Adrenal gland (tissue), 5 donors: ENCODE results near the gene RPL13.

Experiments
- POLR2A ChIP-seq, 2 donors: fragments of 450-650 bp; IDR thresholded peaks; one replicate each; pipeline ENCODE4 v1.6.1; 2017; ENCODE audit warnings: antibody characterized with exemption in 2 of 2, mild to moderate bottlenecking in 2 of 2, moderate library complexity in 1 of 2
- TF ChIP-seq, protein P1 (sequence below), 6 experiments: fragments of 450-650 bp in 4 of 6; fragments of 200-600 bp in 2 of 6; sonication (generic) in 1 of 6; IDR thresholded peaks; 1 replicate in 5 of 6; 2 replicates in 1 of 6; pipeline versions ENCODE4 v1.5.1 to v1.8.0; 2016 to 2021; ENCODE audit warnings: antibody characterized with exemption in 6 of 6, mild to moderate bottlenecking in 2 of 6, moderate library complexity in 1 of 6
- donor health status: DM: no; HTN: no; CAD: no.

DNA sequence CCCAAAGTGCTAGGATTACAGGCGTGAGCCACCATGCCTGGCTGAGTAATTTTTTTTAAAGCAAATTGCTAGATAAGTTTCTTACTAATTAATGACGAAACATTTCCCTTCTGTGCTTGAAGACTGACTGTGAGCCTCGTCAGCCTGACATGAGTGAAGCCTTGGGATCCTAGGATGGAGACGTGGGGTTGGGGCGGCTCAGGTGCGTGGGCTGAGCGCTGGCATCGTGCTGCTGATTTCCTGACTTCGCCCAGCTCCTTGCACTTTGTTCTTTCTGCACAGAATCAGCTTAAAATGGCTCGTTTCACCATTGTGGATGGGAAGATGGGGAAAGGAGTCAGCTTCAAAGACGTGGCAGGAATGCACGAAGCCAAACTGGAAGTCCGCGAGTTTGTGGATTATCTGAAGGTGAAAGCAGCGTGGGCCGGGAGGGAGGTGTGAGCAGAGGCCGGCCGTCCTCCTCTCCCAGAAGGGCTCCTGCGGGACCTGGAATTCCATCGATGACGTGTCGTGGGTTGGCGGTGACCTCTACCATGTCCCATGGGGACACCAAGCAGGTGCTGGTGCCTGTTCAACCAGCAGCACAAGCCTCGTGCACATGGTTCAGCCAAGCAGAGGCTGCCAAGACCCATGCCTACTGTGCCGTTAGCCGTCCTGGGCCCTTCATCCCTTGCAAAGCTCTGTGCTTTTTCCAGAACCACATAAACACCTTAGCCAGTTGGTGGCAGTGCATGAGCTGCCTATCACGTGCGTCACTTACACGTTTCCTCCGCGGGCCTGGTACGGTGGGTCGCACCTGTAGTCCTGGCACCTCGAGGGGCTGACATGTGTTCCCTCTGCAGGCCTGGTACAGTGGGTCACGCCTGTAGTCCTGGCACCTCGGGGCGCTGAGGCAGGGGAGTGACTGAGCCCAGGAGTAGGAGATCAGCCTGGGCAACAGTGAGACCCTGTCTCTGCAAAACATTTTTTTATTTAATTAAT is 29.8 kb upstream of the RPL13 start:
- TF ChIP-seq, protein P1, sequence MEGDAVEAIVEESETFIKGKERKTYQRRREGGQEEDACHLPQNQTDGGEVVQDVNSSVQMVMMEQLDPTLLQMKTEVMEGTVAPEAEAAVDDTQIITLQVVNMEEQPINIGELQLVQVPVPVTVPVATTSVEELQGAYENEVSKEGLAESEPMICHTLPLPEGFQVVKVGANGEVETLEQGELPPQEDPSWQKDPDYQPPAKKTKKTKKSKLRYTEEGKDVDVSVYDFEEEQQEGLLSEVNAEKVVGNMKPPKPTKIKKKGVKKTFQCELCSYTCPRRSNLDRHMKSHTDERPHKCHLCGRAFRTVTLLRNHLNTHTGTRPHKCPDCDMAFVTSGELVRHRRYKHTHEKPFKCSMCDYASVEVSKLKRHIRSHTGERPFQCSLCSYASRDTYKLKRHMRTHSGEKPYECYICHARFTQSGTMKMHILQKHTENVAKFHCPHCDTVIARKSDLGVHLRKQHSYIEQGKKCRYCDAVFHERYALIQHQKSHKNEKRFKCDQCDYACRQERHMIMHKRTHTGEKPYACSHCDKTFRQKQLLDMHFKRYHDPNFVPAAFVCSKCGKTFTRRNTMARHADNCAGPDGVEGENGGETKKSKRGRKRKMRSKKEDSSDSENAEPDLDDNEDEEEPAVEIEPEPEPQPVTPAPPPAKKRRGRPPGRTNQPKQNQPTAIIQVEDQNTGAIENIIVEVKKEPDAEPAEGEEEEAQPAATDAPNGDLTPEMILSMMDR (IDR thresholded peaks at IDR 0.05), result no peak
- no peak for TF ChIP-seq POLR2A (IDR thresholded peaks at IDR 0.05)
